GM12801 (cell line): ENCODE results near the gene TSPAN17.

Experiments
- CTCF ChIP-seq: IDR thresholded peaks from one replicate; pipeline ENCODE4 v1.5.1; 2011; ENCODE audit warnings: control low read depth; ENCODE audit not compliant: insufficient read length; ENCODE audit errors: extremely low read depth

The TSPAN17 gene

GRCh38 chr5:176692839-176693476 lies 45.7 kb downstream of the TSPAN17 start:
- no peak for TF ChIP-seq CTCF

GRCh38 chr5:176693477-176693851 lies 46.2 kb downstream of the TSPAN17 start:
- TF ChIP-seq CTCF: no peak

GRCh38 chr5:176694146-176694545 lies 46.9 kb downstream of the TSPAN17 start:
- TF ChIP-seq CTCF: no peak

- TF ChIP-seq CTCF: no peak
These were observed 47.3 kb downstream of the TSPAN17 start for GRCh38 chr5:176694631-176695030.

GRCh38 chr5:176695073-176695472 lies 47.8 kb downstream of the TSPAN17 start:
- TF ChIP-seq CTCF: no peak

- TF ChIP-seq CTCF: no peak
These were observed 50.1 kb downstream of the TSPAN17 start for GRCh38 chr5:176697267-176697933.

GRCh38 chr5:176697934-176698538 lies 50.8 kb downstream of the TSPAN17 start:
- no peak for TF ChIP-seq CTCF
